DMS79 (cell line): ENCODE data around the gene CORIN.
"Not testable (repeated sequence)": the region's sequence is repeated elsewhere in the genome, so short reads cannot be mapped to it uniquely, and the experiment has no call there.

Source experiments
- DNase-seq: peaks from one replicate; lab custom pipeline; 2025; lab: John Stamatoyannopoulos, UW

CORIN gene

DNA sequence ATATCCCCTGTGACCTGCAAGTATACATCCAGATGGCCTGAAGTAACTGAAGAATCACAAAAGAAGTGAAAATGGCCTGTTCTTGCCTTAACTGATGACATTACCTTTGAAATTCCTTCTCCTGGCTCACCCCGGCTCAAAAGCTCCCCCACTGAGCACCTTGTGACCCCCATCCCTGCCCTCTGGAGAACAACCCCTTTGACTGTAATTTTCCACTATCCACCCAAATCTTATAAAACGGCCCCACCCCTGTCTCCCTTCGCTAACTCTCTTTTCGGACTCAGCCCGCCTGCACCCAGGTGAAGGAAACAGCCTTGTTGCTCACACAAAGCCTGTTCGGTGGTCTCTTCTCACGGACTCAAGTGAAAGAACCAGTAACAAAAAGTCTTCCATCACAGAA lies 69.9 kb downstream of the CORIN start:
- DNase-seq: not testable (repeated sequence)

DNA sequence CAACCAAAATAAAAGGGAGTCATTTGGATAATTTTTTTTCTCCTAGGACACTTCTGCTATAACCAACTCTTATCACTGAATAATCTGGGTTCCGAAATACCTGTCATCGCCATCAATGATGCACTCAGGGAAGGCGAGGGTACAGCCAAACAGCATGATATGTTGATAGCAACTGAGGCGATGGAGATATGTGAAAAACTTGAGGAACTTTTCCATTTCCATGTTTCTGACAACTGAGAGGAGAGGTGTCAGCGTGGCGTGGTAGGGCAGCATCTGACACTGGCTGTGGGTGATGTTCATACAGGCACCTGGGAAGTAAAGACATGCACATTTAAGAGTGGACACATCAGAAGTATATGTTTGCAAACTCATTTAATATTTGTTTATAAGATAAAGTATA lies 74.6 kb downstream of the CORIN start:
- DNase-seq: no peak

DNA sequence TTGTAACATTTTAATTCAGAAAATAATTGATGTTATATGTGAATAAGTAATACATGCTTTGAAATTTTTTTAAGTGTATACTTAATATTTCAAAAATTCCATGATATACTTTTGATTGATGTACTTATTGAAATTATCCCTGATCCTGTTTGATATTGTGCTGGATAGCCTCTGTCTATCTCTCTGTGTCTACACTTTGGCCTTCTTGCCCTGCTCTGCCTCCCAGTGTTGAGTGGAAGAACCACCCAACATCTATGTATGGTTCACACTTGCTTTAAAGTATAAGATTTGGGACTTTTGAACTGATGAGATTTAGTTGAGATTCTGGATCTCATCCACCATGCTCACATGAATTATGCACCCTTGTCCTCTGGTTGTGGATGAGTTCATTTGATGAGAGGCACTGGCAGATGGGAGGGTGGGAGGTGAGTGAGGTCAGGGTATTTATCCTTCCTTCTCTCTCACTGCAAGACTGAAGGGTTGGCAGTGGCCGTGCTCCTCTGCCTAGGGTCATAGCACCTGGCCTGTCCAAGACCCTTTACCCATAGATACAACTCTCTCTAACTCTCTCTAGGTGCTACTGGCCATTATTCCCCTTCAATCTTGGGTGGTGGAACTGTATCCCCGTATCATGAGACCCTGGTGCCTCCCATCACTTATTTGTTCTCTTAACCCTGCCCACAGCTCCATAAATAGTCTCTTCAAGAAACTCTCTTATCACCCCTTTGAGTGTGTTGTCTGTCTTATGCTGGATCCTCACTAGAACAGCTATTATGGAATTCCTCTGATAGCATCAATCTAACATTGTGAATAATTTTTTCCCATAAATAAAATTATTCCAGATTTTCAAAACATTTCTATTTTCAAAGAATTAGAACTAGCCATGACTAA lies 75.2 kb downstream of the CORIN start:
- no peak for DNase-seq

DNA sequence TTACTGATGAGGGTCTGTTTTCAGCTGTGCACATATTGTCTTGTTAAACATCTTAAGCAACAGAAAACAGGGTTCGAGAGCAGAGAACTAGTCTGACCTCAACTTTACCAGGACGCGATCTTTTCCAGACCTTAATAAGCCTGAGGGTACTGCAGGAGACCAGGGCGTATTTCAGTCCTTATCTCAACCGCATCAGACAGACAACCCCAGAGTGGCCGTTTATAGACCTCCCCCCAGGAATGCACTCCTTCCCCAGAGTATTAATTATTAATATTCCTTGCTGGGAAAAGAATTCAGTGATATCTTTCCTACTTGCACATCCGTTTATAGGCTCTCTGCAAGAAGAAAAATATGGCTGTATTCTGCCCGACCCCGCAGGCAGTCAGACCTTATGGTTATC lies 84.6 kb downstream of the CORIN start:
- not testable (repeated sequence) for DNase-seq

DNA sequence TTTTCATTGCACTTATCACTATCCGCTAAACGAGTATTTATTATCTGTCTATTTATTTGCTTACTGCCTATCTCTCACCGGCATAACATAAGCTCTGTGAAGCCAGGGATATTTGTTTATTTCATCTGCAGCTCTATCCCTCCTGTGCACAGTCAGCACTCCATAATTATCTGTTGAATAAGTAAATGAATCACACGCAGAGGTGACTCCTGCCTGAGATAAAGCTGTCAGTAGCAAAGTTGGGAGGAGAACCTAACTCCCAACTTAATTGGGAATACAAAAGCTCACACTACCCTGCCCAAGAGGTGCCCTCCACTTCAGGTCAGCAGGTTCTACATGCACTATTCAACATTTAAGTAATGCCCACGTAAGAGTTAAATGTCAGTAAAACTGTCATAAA lies 85.7 kb downstream of the CORIN start:
- no peak for DNase-seq

DNA sequence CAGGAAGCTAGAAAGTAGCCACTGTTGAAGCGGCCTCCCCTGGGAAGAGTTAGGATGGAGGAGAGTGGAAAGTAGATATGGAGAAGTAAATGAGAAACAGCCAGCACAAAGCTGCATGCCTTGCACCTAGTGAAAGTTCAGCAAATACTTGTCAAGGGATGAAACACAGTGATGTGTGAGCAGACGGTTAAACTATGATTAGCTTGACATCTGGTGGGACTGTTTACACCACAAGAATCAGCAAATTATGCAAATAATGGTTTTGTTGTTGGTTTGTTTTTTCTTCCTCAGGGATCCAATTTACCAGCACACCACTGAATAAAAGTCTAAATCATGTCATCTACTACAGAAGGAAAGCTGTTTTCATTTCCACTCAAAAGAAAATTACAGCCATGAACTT lies 87.1 kb downstream of the CORIN start:
- no peak for DNase-seq

DNA sequence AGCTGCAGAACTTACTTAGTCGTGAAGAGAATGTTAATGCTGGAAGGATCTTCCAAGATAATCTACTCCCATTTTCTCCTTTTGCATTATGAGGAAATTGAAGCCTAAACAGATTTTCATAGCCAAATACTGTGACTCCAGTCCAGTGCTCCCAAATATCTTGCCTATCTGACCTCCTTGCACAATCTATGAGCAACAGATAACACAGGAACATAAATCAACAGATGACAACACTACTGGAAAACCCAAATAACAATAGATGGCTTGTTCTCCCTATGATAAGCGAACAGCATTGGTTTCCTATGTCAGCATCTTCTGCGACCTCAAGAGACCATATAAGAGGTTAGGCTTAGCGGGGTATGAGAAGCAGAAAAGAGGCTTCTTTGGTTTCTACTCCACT lies 88.0 kb downstream of the CORIN start:
- DNase-seq: no peak

DNA sequence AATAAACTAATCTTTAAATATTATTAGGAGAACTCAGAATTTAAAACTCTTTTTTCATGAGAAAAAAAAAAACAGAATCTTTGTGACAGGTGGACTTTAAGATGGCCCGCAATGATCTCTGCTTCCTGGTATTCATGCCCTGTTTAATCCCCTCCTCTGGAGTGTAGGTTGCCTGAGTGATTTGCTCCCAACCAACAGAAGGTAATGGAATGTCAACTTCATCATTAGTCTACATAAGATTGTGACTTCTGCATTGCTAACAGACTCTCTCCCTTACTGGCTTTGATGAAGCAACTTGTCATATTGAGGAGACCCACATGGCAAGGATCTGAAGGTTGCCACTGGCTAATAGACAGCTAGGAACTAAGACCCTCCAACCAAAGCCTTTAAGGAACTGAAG lies 88.8 kb downstream of the CORIN start:
- no peak for DNase-seq

DNA sequence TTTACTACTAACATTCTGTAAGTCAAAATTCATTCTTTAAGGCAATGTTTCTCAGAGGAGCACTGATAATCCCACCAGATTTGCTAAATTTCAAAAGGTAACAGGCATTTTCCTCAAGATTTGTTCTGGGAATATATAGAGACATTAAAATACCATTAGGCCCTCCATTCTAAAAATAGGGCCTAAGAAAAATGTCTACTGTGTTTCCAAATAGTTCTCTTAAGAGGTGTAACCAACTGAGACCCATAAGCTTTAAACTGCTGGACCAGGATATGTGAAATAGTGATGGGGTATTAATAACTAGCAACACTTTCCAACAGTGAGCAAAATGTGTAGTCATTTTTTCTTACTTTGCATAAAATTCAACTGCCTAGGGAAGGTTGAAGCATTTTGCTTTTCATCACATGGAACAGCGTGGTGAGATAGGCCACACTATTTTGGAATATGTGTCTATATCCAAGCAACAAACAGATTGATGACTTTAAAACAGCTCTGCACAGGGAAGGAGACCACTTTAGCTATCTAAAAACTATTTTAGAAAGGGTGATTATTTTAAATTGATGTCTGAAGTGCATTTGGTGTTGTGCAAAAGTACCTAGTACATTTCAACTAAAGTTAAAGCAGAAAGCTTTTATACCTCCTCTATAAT lies 89.9 kb downstream of the CORIN start:
- DNase-seq: no peak

DNA sequence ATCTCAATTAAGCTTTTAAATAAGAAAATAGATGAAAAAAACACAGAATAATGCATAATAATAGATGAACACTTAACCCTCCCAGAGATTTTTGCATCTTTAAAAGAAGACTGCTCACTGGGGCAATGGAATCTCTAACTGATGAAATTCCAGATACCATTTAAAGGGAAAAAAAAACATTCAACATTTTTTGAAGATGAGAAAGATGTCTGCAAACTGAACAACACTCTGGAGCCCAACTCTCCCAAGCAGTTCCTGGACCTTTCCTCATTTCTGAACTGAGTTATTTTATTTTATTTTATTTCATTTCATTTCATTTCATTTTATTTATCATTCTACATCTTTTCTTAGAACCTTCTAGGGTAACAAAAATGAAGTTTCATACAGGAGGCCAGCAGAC lies 90.7 kb downstream of the CORIN start:
- DNase-seq: no peak

DNA sequence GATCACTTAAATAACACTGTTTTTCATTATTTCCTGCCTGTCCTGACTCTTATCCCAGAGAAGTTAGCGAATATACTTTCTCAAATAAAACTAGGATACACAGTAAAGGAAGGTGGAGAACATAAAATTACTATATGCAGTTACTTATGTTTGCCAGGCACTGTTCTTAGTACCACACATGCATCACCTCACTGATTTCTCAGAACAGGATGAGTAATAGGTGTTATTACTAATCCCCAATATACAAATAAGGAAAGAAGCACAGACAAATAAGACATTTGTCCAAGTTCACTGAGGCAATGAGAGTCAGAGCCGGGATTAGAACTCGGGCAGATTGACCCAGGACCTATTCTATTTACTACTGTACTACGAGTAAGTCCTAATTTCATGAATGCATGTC lies 91.7 kb downstream of the CORIN start:
- no peak for DNase-seq

DNA sequence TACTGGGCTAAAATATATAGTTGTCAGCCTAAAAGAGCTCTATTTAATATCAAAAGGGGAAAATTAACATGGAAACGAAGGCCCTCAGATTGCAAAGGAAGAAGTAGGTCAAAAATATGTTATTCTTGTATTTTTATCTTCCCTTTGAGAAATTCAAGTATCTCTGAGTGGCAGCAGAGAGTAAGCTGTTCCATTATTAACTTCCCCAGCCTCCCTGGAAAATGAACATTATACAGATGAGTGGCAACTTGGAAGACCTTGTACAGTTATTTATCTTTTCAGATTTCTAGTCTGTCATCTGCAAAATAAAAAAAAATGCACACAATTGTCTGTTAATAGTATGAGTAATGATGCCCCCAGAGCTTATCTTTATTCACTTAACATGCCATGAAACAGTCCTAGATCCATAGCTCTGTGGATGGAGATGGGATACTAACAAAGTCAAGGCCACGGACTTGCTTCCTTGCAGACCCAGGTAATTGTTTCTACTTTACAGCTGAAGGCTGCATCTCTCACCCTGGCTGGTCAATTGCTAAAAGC lies 93.0 kb downstream of the CORIN start:
- no peak for DNase-seq

DNA sequence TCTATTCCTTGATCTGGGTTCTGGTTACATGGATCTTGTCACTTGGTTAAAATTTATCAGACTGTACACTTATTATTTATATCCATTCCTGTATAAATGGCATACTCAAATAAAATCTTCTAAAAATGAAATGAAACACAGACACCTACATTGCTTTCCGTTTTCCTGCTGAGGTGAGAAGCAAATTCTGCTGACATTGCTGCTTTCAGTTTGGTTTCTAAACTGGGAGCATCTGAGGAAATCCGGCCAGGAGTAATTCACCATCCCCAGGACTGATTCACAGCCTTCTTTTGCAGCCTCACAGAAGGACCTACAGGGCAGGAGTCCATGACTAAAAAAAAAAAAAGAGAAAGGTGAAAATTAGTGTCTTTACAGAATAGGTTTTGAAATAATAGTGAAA lies 93.6 kb downstream of the CORIN start:
- no peak for DNase-seq

DNA sequence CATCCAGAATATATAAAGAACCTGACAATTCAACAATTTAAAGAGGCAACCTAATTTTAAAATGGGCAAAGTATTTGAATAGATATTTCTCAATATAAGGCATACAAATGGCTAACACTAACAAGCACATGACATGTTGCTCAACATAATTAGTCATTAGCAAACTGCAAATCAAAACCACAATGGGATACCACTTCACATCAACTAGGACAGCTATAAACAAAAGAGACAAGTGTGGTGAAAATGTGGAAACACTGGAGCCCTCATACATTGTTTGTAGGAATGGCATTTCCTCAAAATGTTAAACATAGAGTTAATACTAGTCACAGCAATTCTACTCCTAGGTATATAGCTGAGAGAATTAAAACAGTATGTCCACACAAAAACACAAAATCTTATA lies 96.7 kb downstream of the CORIN start:
- DNase-seq: no peak

DNA sequence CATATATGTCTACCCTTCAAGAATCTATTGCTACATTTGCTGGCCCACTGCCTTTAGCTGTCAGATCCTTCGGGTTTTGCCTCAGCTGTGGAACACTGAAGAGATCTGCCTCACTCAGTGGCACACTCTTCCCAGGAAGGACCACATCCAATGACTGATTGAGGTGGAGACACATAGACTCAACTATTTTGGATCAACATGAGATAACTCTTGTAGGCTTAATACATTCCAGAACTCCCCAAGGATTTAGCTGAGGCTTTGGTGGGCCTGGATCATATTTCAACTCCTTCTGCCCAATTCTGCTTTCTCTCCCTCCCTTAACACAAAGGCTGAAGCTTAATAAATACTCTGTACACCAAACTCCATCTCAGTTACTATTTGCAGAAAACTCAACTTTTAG lies 100.5 kb downstream of the CORIN start:
- no peak for DNase-seq

DNA sequence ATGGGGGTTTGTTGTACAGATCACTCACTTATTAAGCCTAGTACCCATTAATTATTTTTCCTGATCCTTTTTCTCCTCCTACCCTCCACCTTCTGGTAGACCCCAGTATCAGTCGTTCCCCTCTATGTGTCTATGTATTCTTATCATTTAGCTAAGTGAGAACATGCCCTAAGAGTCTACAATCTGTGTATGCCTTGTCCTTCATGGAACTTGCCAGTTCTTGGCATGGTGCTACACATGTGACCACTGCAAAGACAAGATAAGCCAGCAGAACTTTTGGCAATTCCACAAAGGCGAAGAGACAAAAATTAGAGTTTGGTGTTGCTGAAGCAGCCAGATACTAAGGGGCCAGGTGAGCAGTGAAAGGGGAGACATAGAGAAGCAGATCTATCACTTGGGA lies 101.3 kb downstream of the CORIN start:
- DNase-seq: no peak

DNA sequence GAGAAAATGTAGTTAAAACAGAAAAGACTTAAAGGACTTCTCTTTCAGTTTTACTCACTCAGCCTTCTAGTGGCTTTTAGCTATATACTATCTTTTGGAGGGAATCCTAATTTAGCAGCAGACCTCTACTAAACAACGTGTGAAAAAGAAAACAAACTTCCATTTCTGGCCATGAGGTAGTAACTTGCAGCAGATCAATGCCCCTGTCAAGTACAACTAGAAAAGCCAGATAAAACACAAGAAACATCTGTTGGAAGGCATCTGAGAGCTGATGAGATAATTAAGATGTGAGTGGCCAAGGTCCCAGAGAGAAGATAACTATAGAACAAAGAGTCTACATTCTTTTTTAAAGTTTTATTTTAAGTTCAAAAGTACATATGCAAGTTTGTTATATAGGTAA lies 101.7 kb downstream of the CORIN start:
- DNase-seq: no peak

DNA sequence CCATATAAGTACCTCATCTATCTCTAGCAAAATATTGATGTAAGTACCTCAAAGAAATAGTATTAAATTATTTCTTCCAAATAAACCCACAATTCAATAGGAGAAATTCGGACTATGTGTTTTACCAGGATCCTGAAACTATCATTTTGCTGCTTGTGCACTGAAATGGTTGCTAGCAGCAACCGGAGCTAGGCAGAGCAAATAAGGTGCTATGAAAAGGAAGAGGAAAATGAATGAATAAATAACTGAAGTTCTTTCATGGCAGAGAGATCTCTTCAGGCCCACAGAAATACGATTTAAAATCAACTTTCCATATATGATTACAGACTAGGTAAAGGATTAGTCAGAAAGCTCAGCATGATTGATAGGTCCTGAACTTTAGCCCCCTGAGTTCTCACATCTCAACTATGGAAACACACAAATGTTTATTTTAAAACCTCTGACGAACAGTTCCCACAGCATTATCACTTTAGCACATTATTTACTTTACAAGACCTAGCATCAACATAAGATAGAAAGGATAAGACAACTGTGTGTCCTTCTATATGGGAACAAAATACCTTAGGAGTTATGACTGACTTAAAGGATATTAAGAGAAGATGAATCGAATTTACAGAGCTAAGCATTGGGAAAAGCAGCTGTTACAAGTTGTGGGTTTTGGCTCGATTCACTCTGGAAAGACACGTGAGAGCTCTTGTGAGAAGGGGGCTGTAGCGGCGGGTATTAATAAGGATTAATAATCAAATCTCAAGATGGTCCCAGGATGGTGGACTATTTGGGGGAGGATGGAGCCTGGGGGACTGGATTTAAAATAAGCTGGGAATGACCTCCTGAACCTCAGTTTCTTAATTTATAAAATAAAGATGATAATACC lies 104.3 kb downstream of the CORIN start:
- no peak for DNase-seq

DNA sequence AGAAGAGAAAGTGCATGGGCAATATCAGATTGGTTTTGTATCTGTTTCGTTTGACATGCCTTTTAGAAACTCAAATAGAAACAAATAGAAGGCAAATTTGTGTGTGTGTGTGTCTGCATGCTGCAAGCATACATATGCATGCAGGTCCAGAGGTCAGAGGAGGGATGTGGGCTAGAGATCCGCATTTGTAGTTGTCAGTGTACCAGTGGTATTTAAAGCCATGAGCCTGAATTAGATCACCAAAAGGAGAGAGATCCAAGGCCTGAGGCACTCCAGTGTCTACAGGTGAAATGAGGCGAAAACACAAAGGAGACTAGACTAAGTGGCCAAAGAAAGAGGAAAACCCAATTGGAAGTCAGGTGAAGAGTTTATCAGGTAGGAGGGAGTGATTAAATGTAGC lies 106.7 kb downstream of the CORIN start:
- no peak for DNase-seq

DNA sequence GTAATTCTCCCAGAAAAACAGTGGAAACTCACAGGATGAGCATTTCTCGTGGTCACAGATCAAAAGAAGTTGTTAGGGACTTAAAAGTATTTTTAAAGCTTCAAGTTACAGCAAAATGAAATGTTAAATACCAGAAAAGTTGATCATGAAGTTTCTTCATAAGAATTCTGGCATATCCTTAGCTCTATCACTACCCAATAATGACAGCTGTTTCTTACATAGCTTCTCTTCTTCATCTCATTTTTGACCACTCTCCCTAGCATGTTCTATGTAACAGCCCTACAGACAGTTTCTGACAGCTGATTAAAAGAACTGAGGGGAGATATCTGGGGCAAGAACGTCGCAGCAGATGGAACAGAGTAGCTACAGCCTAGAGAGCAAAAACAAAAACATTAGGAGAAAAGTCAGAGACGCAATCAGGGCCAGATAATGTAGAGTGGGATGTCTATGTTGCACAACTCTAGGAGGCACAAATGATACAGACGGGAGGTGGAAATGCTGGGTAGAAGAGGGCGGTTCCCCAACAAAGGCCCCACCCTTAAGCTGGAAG lies 108.7 kb downstream of the CORIN start:
- no peak for DNase-seq

DNA sequence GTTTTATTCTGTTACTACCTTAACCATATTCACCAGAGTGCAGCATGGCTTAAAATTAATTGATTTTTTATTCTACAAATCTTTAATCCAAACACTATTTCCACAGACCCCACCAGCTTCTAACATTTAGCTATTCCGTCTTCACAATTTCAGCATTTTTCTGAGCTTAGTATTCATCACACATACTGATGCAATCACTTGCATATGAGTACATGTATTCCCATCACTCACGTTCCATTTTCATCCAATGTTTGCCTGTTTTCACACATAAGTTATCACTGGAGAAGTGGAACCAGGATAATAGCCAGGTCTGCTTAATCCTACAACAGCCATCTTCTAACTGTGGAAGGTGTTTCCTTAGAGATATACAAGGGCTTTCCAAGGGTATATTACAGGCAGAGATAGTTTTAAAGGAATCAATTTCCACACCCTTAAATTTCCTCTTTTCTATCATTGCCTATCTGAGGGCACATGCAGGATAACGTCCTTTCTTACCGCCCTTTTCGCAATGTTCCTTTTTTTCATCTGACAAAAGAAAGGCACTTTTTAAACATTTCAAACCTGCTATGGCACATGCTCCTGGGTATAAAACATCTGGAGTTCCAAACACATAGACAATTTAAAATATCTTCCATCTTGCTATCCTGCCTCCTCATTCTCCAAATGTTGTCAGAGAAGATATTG lies 115.8 kb downstream of the CORIN start:
- no peak for DNase-seq

DNA sequence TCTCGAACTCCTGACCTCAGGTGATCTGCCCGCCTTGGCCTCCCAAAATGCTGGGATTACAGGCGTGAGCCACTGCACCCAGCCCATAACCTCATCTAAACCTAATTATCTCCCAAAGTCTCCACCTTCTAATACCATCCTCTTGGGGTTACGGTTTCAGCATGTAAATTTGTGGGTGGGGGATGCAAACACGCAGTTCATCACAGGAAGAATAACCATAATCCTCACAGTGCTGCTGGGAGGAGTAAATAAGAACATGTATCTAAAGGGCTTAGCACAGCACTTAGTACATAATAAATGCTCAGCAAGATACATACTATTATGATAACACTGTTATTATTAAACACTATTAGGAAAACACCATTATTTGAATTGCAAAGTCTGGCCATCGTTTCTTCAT lies 116.4 kb downstream of the CORIN start:
- DNase-seq: no peak
